CD4-positive, alpha-beta T cell treated with Interleukin-15 for 4 hours (primary cell): Measurements from ENCODE around the gene GAST.

Source experiments
- DNase-seq: peaks from one replicate; pipeline ENCODE4 v3.0.0-alpha.2; 2020; ENCODE audit warnings: low spot score

The GAST gene

GRCh38 chr17:41741709-41742108 is 29.6 kb downstream of the GAST start:
- no peak for DNase-seq

GRCh38 chr17:41748275-41748674 is 36.1 kb downstream of the GAST start:
- DNase-seq, result no peak

GRCh38 chr17:41750862-41751261 is 38.7 kb downstream of the GAST start:
- no peak for DNase-seq

DNA sequence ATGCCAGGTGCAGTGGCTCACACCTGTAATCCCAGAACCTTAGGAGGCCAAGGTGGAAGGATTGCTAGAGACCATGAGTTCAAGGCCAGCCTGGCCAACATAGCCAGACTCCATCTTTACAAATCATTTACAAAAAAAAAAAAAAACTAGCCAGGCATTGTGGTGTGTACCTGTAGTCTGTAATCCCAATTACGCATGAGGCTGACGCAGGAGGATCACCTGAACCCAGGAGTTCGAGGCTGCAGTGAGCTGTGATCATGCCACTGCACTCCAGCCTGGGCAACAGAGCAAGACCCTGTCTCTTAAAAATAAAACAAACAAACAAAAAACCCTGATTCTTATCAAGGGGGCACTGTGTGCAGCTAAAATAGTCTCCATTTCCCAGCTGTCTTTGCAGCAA is 39.2 kb downstream of the GAST start:
- no peak for DNase-seq

DNA sequence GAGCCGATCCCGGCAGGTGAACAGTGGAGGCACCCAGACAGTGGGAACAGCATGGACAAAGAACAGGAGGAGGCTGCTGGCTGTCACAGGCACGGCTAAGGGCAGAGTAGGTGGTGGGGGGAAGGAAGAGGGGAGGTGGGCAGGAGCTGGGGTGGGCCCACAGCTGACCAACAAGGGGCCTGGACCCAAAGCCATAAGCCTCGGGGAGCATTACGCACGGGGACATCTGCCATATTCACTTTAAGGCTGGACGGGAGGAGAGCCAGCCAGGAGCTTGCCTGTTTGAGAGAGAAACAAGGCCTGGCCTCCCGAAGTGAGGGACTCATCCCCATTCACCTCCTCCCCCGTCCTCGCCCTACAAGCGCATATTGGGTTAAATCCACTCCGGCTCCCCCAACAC is 41.9 kb downstream of the GAST start:
- no peak for DNase-seq

DNA sequence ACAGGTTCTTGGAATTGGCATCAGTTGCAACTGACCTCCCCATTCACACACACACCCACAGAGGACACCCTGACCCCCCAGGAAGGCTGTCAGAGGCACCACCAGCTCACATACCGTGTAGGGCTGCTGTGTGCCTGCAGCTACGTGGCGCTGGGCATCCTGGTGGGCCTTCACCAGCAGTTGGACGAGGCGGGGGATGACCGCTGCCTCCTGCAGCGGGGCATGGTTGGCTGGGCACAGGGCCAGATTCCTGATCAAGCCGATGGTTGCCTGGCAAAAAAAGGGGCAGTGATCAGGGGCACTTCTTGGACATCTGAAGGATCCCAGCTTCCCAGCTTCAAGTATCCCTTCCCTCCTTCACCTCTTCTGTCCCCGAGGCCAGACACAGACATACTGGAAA is 46.5 kb downstream of the GAST start:
- DNase-seq, result no peak

DNA sequence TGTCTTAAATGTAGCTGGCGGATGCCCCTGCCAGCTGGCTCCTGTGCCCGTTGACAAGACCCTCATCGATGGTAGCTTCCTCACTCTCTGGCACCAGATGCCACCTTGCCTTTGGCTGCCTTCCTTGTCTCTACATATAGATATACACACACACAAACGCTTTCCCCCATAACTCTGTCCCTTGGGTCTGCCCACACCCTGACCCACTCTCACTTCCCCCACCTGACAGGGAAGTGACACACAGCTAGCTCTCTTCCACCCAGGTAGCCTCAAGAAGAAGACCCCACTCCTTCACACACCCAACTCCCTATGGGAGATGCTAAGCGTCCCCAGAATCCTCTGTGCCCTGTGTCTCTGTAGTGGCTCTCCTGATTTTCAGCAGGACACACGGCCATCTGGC is 48.7 kb downstream of the GAST start:
- no peak for DNase-seq

- DNase-seq, result no peak
Observed at GRCh38 chr17:41762391-41762790, 50.3 kb downstream of the GAST start.

GRCh38 chr17:41762841-41763240 is 50.7 kb downstream of the GAST start:
- DNase-seq, result no peak

DNA sequence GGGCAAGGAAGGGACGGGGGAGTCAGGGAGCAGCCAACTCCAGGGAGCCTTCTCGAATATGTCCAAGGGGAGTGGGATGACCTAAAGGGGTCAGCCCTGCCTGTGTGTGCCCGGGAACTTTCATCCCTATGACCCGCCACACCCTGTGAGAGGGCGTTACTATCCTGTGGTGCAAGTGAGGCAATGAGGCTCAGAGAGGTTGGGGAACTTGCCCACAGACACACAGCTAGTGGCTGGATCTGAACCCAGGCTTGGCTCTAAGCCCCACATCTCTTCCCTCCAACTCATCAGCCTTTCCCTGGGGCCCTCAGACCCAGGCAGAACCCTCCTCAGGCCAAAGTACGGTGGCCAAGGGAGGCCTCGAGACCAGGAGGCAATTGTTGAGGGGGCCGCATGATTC is 51.2 kb downstream of the GAST start:
- no peak for DNase-seq
